Adrenal gland (tissue), 12 donors: Measurements from ENCODE around the gene CSRP1. TPM values are rescaled to one million over a fixed set of nuclear protein-coding genes. Genes with fewer than 3 reads are reported as not detected.

Experiments used
- DNase-seq, 7 donors: peaks; one replicate each; pipeline ENCODE4 v3.0.0-alpha.2; 2019 to 2020
- H3K27ac ChIP-seq, 5 donors: fragments of 200-600 bp; sonication (generic) in 4 of 5; 1 replicate in 3 of 5; 2 replicates in 2 of 5; pipeline versions ENCODE4 v1.5.1 to v1.8.0; 2016 to 2020; ENCODE audit warnings: mild to moderate bottlenecking in 1 of 5
- H3K27me3 ChIP-seq: fragments of 200-600 bp; 2 replicates; pipeline ENCODE4 v1.8.0; 2021
- H3K36me3 ChIP-seq, 2 donors: fragments of 200-600 bp; replicated peaks in 1 of 2; 1 replicate in 1 of 2; 2 replicates in 1 of 2; pipeline versions ENCODE4 v1.5.1 to v1.8.0; 2018 to 2022
- H3K4me1 ChIP-seq, 2 donors: fragments of 200-600 bp; replicated peaks in 1 of 2; 1 replicate in 1 of 2; 2 replicates in 1 of 2; pipeline versions ENCODE4 v1.5.1 to v1.8.0; 2018 to 2021
- H3K4me3 ChIP-seq, 4 donors: fragments of 200-600 bp; sonication (generic) in 3 of 4; one replicate each; pipeline ENCODE4 v1.5.1; 2016 to 2018
- H3K9me3 ChIP-seq, 3 donors: fragments of 200-600 bp; sonication (generic) in 1 of 3; replicated peaks in 1 of 3; 1 replicate in 2 of 3; 2 replicates in 1 of 3; pipeline versions ENCODE4 v1.5.1 to v1.8.0; 2016 to 2021
- CTCF ChIP-seq, 6 experiments: fragments of 450-650 bp in 4 of 6; fragments of 200-600 bp in 2 of 6; sonication (generic) in 1 of 6; IDR thresholded peaks; 1 replicate in 5 of 6; 2 replicates in 1 of 6; pipeline versions ENCODE4 v1.5.1 to v1.8.0; 2016 to 2021; ENCODE audit warnings: antibody characterized with exemption in 6 of 6, mild to moderate bottlenecking in 2 of 6, moderate library complexity in 1 of 6
- POLR2A ChIP-seq, 2 donors: fragments of 450-650 bp; IDR thresholded peaks; one replicate each; pipeline ENCODE4 v1.6.1; 2017; ENCODE audit warnings: antibody characterized with exemption in 2 of 2, mild to moderate bottlenecking in 2 of 2, moderate library complexity in 1 of 2
- WGBS, 4 donors: extraction: QIAGEN DNeasy Blood & Tissue Kit in 2 of 4; methylation state at CpG; one replicate each; pipeline versions ENCODE4 v1.1.5 to v1.1.7; 2013 to 2017; 5-methylcytosine and 5-hydroxymethylcytosine counted together
- intact Hi-C, 2 donors: fragments of 100-400 bp; cut with DNase I; formaldehyde crosslinking; loops; one replicate each; pipeline versions ENCODE4 v1.14.1 to v1.15.0; 2022 to 2023
- polyA plus RNA-seq, 3 donors: library from polyadenylated mRNA; stranded (reverse); fragments of 200-250 nt in 2 of 3; fragments of 350-450 nt in 1 of 3; fragmentation: Illumina TruSeq in 1 of 3; extraction: RNeasy Lipid Tissue Mini Kit (QIAGEN cat#74804) in 1 of 3; gene quantifications; one replicate each; pipeline ENCODE4 v1.2.3, GENCODE V29; 2013 to 2014
- total RNA-seq, 9 donors: library from RNA; depleted of rRNA in 4 of 9; stranded (reverse); fragments of >200 nt in 4 of 9; fragments of 120-200 nt in 1 of 9; fragmentation: NEBNext Ultra II Directional in 1 of 9; extraction: Animal tissue kit (Norgen Biotek cat#: 25700) in 1 of 9; gene quantifications; one replicate each; pipeline versions ENCODE4 v1.1.0 to v1.2.4, GENCODE V29; 2013 to 2023
- donor health status: healthy with polysubstance abuse.
- donor health status: Bipolar disorder and iron deficiency.
- donor health status: DM: yes; HTN: yes; CAD: no.
- donor health status: DM: no; HTN: no; CAD: no.
- donor health status: DM: no; HTN: no; CAD: no.
- donor health status: DM: yes; HTN: yes; CAD: no.

Gene CSRP1
- total and polyA plus RNA-seq, 12 donors: 30.5 to 470 (median 138) TPM

GRCh38 chr1:201504799-201505502 is 2.0 kb downstream of the CSRP1 start:
- 72 to 90% (median 84%) methylated on average over 9 of the region's 9 CpGs for WGBS, 4 donors
- intact Hi-C loops: no loop called here
- no peak for DNase-seq
- no peaks in the 10 kb centered on the region for H3K27me3 ChIP-seq
- no peaks in the 10 kb centered on the region for H3K9me3 ChIP-seq
- H3K27ac ChIP-seq: peak overlapping the region in 4 of 5 donors; percentile 1 to 92 (median 65)
- no peak for TF ChIP-seq POLR2A (IDR thresholded peaks at IDR 0.05)
- no peak for TF ChIP-seq CTCF (IDR thresholded peaks at IDR 0.05)
- H3K4me3 ChIP-seq: peak overlapping the region in 1 of 4 donors; percentile 71
- H3K36me3 ChIP-seq: no peaks in the 10 kb centered on the region
- peaks cover 0 to 31% of the 10 kb centered on the region in 2 donors for H3K4me1 ChIP-seq

- peaks cover 0 to 35% of the 10 kb centered on the region in 2 donors for H3K4me1 ChIP-seq
- H3K4me3 ChIP-seq: peak overlapping the region in 1 of 4 donors; percentile 71
- TF ChIP-seq POLR2A (IDR thresholded peaks at IDR 0.05) (no peak), CTCF (IDR thresholded peaks at IDR 0.05) (no peak)
- no peaks in the 10 kb centered on the region for H3K9me3 ChIP-seq
- H3K27me3 ChIP-seq: no peaks in the 10 kb centered on the region
- no peaks in the 10 kb centered on the region for H3K36me3 ChIP-seq
- peak overlapping the region in 4 of 5 donors; percentile 2 to 92 (median 65) for H3K27ac ChIP-seq
- 55 to 71% (median 62%) methylated on average over 3 of the region's 3 CpGs for WGBS, 4 donors
- intact Hi-C loops: no loop called here
- no peak for DNase-seq
Observed at GRCh38 chr1:201504179-201504631, 2.7 kb downstream of the CSRP1 start.

- Histone ChIP-seq H3K36me3 (no peaks in the 10 kb centered on the region), H3K27ac (peak overlapping the region in 4 of 5 donors; percentile 2 to 92 (median 65)), H3K27me3 (no peaks in the 10 kb centered on the region), H3K4me3 (peak overlapping the region in 1 of 4 donors; percentile 37), H3K9me3 (no peaks in the 10 kb centered on the region), H3K4me1 (peaks cover 0 to 35% of the 10 kb centered on the region in 2 donors)
- peak in 3 of 7 donors; percentile 21 to 79 (median 30) for DNase-seq
- intact Hi-C loops: no loop called here
- WGBS, 4 donors: 45 to 57% (median 53%) methylated on average over 13 of the region's 13 CpGs
- TF ChIP-seq CTCF (IDR thresholded peaks at IDR 0.05) (no peak), POLR2A (IDR thresholded peaks at IDR 0.05) (peak in 1 of 2 donors; percentile 8)
Observed at GRCh38 chr1:201503397-201504176, 3.3 kb downstream of the CSRP1 start.

GRCh38 chr1:201502511-201502857 is 4.4 kb downstream of the CSRP1 start:
- intact Hi-C loops: no loop called here
- no peak for DNase-seq
- 74 to 88% (median 82%) methylated on average over 3 of the region's 3 CpGs for WGBS, 4 donors

More at GRCh38 chr1:201502511-201502857, 4.4 kb downstream of the CSRP1 start:
- no peaks in the 10 kb centered on the region for H3K27me3 ChIP-seq
- peaks cover 0 to 30% of the 10 kb centered on the region in 2 donors for H3K4me1 ChIP-seq
- H3K4me3 ChIP-seq: no peak overlapping the region
- TF ChIP-seq POLR2A (IDR thresholded peaks at IDR 0.05): no peak
- TF ChIP-seq CTCF (IDR thresholded peaks at IDR 0.05): no peak
- H3K9me3 ChIP-seq: no peaks in the 10 kb centered on the region
- peak overlapping the region in 2 of 5 donors; percentile 41 to 87 for H3K27ac ChIP-seq
- no peaks in the 10 kb centered on the region for H3K36me3 ChIP-seq
